ENCODE results near the gene LRP3.
"Not testable (repeated sequence)": the region's sequence is repeated elsewhere in the genome, so short reads cannot be mapped to it uniquely, and the experiment has no call there.

Gene LRP3

GRCh38 chr19:33177417-33177979, 16.6 kb upstream of the LRP3 start:
- no peak for DNase-seq

GRCh38 chr19:33186431-33187182, 7.5 kb upstream of the LRP3 start:
- no peak for DNase-seq

- DNase-seq = no peak
Measured at GRCh38 chr19:33187183-33187540, 7.0 kb upstream of the LRP3 start.

DNA sequence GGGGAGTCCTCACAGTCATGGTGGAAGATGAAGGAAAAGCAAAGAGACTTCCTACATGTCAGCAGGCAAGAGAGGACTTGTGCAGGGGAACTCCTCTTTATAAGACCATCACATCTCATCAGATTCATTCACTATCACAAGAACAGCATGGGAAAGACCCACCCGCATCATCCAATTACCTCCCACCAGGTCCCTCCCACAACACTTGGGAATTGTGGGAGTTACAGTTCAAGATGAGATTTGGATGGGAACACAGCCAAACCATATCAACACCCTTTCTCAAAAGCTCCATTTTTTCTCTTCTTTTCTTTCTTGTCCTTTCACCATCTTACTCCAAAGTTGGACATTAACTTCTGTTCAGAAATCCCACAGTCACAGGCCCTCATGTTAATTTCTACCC, 4.7 kb upstream of the LRP3 start:
- DNase-seq = no peak

DNA sequence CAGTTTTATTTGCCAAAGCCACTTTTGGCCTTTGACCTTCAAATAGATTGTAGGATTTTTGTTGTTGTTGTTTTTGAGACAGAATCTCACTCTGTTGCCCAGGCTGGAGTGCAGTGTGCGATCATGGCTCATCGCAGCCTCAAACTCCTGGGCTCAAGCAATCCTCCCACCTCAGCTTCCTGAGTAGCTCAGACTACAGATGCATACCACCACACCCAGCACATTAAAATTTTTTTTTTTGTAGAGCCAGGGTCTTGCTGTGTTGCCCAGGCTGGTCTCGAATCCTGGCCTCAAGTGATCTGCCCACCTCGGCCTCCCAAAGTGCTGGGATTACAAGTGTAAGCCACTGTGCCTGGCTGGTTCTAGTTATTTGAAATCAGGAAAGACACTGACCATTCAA, 3.0 kb upstream of the LRP3 start:
- DNase-seq = not testable (repeated sequence)

DNA sequence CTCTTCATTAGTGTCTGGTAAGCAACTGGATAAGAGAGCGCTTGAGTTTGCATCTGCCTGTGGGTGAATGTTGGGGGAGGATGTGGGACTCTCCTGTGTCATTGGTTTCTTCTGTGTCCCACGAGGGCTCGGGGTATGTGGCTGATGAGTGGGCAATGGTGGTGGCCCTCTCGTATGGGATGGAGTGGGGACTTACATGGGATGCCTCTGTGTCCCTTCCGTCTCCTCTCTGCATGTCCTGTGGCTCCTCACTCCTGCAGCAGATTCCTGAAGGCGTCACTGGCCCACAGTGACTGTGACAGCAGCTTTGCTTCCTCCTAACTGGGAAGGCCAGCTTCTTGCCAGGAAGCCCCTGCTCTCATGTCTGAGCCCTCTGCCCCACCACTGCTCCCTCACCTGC, 2.6 kb upstream of the LRP3 start:
- DNase-seq = no peak

- no peak for DNase-seq
Measured at GRCh38 chr19:33192010-33192409, 2.1 kb upstream of the LRP3 start.

DNA sequence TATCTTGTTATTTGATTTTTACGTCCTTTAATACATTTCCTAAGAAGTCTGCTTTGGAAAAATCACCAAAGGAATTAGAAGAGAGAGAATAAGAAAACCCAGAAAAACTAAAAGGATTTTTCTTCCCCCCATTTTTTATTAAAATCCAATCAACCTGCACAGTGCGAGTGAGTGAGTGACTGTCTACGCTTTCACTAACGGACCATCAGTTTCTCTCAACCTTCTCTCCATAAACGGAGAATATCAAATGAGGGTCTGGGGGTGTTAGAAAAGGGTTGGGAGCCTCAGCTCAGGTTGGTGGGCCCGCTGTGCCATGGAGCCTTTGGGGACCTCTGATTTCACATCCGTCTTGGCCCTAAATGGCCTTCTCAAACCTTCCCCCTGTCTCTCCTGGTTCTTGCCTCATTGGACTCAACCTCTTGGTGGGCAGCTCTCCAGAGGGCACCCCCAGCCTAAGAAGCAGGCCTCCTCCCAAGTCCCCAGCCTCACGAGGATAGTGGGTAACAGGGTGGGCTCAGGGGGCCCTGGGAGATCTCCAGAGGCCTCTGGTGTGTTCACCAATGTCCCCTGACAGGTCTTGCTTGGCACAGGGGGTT, 763 bp upstream of the LRP3 start:
- DNase-seq = no peak

DNA sequence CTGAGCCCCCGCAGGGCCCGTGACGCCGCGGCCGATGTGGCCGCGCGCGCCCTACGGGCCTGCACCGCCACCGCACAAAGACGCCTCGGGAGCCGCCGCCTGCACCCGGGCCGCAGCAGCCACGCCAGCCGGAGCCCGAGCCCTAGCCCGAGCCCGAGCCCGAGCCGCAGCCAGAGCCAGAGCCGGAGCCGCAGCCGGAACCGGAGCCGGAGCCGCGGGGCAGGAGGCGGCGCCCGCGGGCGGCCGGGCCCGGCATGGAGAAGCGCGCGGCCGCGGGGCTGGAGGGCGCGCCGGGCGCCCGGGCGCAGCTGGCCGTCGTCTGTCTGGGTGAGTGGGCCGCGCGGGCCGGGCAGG, 379 bp downstream of the LRP3 start:
- no peak for DNase-seq

- DNase-seq = no peak
Measured at GRCh38 chr19:33194886-33195644, 935 bp downstream of the LRP3 start.

DNA sequence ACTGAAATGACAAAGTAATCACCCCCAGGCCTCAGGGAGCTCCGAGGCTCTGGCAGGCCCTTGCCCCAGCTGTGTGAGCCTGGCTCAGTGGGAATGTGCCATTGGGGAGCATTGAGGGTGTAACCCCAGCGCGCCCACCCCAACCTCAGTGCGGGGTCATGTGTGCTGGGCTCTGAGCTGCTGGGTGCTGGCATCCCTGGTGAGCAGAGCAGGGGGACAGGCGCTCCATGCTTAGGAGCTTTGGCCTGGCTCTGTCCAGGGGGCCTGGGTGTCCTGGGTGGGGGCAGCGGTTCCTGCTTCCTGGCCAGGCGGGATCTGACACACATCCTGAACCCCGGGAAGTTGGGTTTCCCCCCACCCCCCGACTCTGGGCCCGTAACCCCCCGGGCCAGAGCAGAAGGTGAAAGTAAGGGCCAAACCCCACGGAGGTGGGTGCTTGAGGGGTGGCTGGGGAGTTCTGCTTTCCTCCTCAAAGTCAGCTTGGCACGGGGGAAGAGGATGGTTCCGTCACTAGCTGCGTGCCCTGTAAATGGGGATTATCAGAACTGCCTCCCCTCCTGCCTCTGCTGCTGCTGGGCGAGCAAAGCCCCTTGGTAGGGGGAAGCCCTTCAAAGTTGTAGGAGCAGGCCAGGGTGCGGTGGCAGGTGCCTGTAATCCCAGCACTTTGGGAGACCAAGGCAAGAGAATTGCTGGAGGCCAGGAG, 1.7 kb downstream of the LRP3 start:
- DNase-seq = no peak

- DNase-seq = no peak
Measured at GRCh38 chr19:33196446-33197193, 2.5 kb downstream of the LRP3 start.

- DNase-seq = no peak
Measured at GRCh38 chr19:33197591-33198000, 3.5 kb downstream of the LRP3 start.

DNA sequence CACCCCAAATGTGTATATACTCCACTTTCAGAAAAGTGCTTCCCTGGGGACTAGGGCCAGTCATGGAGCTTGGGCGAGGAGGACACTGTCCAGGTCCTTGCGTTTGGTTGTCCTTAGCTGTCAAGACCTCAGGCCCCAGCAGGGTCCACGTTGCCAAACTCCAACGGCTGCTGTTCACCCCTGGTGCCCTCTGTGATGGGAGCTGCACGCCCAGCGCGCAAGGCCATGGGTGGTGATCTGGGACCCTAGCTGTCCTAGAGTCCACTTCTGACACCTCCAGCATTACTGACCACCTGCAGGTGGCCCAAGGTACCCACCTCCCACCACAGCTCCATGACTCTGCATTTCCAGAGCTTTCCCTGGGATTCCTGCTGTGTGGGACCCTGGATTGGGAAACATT, 4.0 kb downstream of the LRP3 start:
- DNase-seq = no peak

- no peak for DNase-seq
Measured at GRCh38 chr19:33199441-33200265, 5.5 kb downstream of the LRP3 start.

- DNase-seq = no peak
Measured at GRCh38 chr19:33201473-33201872, 7.3 kb downstream of the LRP3 start.

DNA sequence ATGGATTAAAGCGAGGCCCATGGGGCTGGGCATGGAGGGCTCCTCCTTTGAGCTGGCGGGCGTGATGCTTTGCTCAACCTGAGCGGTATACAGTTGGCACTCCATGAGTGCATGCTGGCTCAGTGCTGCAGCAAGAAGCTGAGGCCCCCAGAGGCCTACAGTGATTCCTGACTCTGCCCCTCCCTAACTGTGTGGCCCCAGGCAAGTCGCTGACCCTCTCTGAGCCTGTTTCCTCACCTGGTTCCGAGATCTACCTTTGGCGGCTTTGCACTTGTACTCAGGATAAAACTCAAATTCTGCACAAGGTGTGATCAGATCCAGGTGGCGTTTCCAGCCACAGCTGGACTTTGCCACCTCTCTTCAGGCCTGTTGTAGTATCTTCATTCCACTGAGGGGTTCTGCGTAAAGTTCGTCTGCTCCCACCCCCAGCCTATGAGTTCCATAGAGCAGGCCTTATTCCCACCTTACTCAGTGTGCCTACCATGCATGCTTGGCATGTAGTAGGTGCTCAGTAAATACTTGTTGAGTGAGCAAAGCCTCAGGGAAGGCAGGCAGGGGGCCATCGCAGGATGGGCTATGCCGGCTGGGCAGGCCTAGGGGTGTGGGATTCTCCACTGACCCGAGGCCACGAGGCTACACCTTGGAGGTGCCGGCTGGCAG, 7.9 kb downstream of the LRP3 start:
- DNase-seq = no peak

- no peak for DNase-seq
Measured at GRCh38 chr19:33202546-33203507, 8.7 kb downstream of the LRP3 start.

GRCh38 chr19:33203529-33203928, 9.4 kb downstream of the LRP3 start:
- no peak for DNase-seq
